HL-60 (cell line): ENCODE measurements around the gene HCLS1.

Experiments used
- CTCF ChIP-seq: IDR thresholded peaks from one replicate; pipeline ENCODE4 v1.5.1; 2011; ENCODE audit warnings: low read length, control low read depth, inconsistent platforms; ENCODE audit not compliant: insufficient read depth
- REST ChIP-seq: IDR thresholded peaks from 2 replicates; pipeline ENCODE4 v1.6.1; 2012; ENCODE audit warnings: low read depth; ENCODE audit not compliant: insufficient replicate concordance
- SPI1 ChIP-seq: IDR thresholded peaks from 2 replicates; pipeline ENCODE4 v1.6.1; 2012; ENCODE audit warnings: low read depth, mild to moderate bottlenecking, borderline replicate concordance

- TF ChIP-seq CTCF = no peak
- no peak for TF ChIP-seq SPI1
- TF ChIP-seq REST = no peak
Measured at GRCh38 chr3:121661376-121661775, 673 bp upstream of the HCLS1 start.
